ENCODE measurements around the gene UMOD. TPM values are rescaled to one million over a fixed set of nuclear protein-coding genes. Genes with fewer than 3 reads are reported as not detected.

The UMOD gene
- total and polyA plus RNA-seq, 12 donors, result not detected

- H3K9me3 ChIP-seq, result no peaks in the 10 kb centered on the region
- H3K4me3 ChIP-seq, result no peak overlapping the region
- no peak overlapping the region for H3K27ac ChIP-seq
- 61 to 62% methylated on average over 5 of the region's 5 CpGs for WGBS, 2 donors
- no peaks in the 10 kb centered on the region for H3K36me3 ChIP-seq
- peaks cover 0 to 36% (median 8%) of the 10 kb centered on the region in 7 donors for H3K27me3 ChIP-seq
- DNase-seq (no peak), ATAC-seq (no peak)
- no peaks in the 10 kb centered on the region for H3K4me1 ChIP-seq
- TF ChIP-seq CTCF (IDR thresholded peaks at IDR 0.05), result no peak
- intact Hi-C loops (cut with DNase I), result no loop called here
Measured at GRCh38 chr16:20333120-20333519, 19.4 kb downstream of the UMOD start.

- no peak overlapping the region for H3K4me3 ChIP-seq
- DNase-seq, result no peak
- H3K36me3 ChIP-seq, result no peaks in the 10 kb centered on the region
- no peak for ATAC-seq
- WGBS, 2 donors, result 81 to 82% methylated on average over 8 of the region's 8 CpGs
- intact Hi-C loops (cut with DNase I), result no loop called here
- H3K9me3 ChIP-seq, result no peaks in the 10 kb centered on the region
- no peaks in the 10 kb centered on the region for H3K4me1 ChIP-seq
- TF ChIP-seq CTCF (IDR thresholded peaks at IDR 0.05), result no peak
- peaks cover 0 to 31% (median 8%) of the 10 kb centered on the region in 7 donors for H3K27me3 ChIP-seq
- H3K27ac ChIP-seq, result no peak overlapping the region
Measured at GRCh38 chr16:20332411-20332810, 20.1 kb downstream of the UMOD start.

GRCh38 chr16:20331635-20332034 is 20.9 kb downstream of the UMOD start:
- 78 to 81% methylated on average over 5 of the region's 5 CpGs for WGBS, 2 donors
- TF ChIP-seq CTCF (IDR thresholded peaks at IDR 0.05), result no peak
- ATAC-seq (no peak), DNase-seq (no peak)
- Histone ChIP-seq H3K4me1 (no peaks in the 10 kb centered on the region), H3K27ac (no peak overlapping the region), H3K36me3 (no peaks in the 10 kb centered on the region), H3K4me3 (no peak overlapping the region), H3K27me3 (peaks cover 0 to 25% (median 8%) of the 10 kb centered on the region in 7 donors), H3K9me3 (no peaks in the 10 kb centered on the region)
- intact Hi-C loops (cut with DNase I), result no loop called here

GRCh38 chr16:20329392-20330138 is 22.9 kb downstream of the UMOD start:
- H3K4me3 ChIP-seq, result no peak overlapping the region
- no peaks in the 10 kb centered on the region for H3K4me1 ChIP-seq
- H3K9me3 ChIP-seq, result no peaks in the 10 kb centered on the region
- ATAC-seq, result no peak
- peaks cover 0 to 17% (median 8%) of the 10 kb centered on the region in 7 donors for H3K27me3 ChIP-seq
- no peaks in the 10 kb centered on the region for H3K36me3 ChIP-seq
- TF ChIP-seq CTCF (IDR thresholded peaks at IDR 0.05), result no peak
- WGBS, 2 donors, result 67 to 72% methylated on average over 5 of the region's 5 CpGs
- no peak overlapping the region for H3K27ac ChIP-seq
- no peak for DNase-seq
- intact Hi-C loops (cut with DNase I), result no loop called here

Measured in heart right ventricle (tissue), 16 donors.